ENCODE measurements around the gene CPAMD8.

DNA sequence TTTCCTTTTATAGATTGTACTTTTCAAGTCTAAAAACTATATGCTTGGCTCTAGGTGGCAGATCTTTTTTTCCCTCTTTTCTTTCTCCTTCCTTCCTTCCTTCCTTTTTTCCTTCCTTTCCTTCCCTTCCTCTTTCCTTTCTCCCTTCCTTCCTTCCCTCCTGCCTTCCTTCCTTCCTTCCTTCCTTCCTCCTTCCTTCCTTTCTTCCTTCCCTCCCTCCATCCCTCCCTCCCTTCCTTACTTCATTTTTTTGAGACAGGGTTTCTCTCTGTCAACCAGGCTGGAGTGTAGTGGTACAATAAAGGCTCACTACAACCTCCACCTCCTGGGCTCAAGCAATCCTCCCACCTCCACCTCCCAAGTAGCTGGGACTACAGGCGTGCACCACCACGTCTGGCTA lies 89.7 kb downstream of the CPAMD8 start:
- TF ChIP-seq, protein P1, sequence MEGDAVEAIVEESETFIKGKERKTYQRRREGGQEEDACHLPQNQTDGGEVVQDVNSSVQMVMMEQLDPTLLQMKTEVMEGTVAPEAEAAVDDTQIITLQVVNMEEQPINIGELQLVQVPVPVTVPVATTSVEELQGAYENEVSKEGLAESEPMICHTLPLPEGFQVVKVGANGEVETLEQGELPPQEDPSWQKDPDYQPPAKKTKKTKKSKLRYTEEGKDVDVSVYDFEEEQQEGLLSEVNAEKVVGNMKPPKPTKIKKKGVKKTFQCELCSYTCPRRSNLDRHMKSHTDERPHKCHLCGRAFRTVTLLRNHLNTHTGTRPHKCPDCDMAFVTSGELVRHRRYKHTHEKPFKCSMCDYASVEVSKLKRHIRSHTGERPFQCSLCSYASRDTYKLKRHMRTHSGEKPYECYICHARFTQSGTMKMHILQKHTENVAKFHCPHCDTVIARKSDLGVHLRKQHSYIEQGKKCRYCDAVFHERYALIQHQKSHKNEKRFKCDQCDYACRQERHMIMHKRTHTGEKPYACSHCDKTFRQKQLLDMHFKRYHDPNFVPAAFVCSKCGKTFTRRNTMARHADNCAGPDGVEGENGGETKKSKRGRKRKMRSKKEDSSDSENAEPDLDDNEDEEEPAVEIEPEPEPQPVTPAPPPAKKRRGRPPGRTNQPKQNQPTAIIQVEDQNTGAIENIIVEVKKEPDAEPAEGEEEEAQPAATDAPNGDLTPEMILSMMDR (conservative IDR thresholded peaks at IDR 0.05; ENCODE audit: low read length), result no peak
- TF ChIP-seq EZH2phosphoT487 (IDR thresholded peaks at IDR 0.05; ENCODE audit: borderline replicate concordance, low read depth, low read length), result no peak
